Upper lobe of left lung (tissue), 6 donors: Measurements from ENCODE around the gene SETD4. TPM values are rescaled to one million over a fixed set of nuclear protein-coding genes. Genes with fewer than 3 reads are reported as not detected.
"Not testable (repeated sequence)": the region's sequence is repeated elsewhere in the genome, so short reads cannot be mapped to it uniquely, and the experiment has no call there.

Experiments used
- ATAC-seq, 2 donors: fragments of 200-7000 bp; cut with Tn5 transposase; one replicate each; pipeline ENCODE4 v1.9.1; 2022; ENCODE audit warnings: mild to moderate bottlenecking in 2 of 2, moderate library complexity in 2 of 2; ENCODE audit not compliant: low FRiP score in 2 of 2
- DNase-seq, 2 donors: peaks; one replicate each; pipeline ENCODE4 v3.0.0-alpha.2; 2019 to 2020
- H3K27ac ChIP-seq, 4 donors: fragments of 200-600 bp; sonication (generic); one replicate each; pipeline ENCODE4 v1.5.1; 2016 to 2019
- H3K27me3 ChIP-seq, 4 donors: fragments of 200-600 bp; sonication (generic); one replicate each; pipeline ENCODE4 v1.5.1; 2017 to 2019
- H3K36me3 ChIP-seq, 4 donors: fragments of 200-600 bp; sonication (generic); one replicate each; pipeline ENCODE4 v1.5.1; 2016 to 2019
- H3K4me1 ChIP-seq, 4 donors: fragments of 200-600 bp; sonication (generic); one replicate each; pipeline ENCODE4 v1.5.1; 2018 to 2019
- H3K4me3 ChIP-seq, 4 donors: fragments of 200-600 bp; sonication (generic); one replicate each; pipeline ENCODE4 v1.5.1; 2017 to 2019; ENCODE audit warnings: mild to moderate bottlenecking in 2 of 4, moderate library complexity in 1 of 4
- H3K9me3 ChIP-seq, 4 donors: fragments of 200-600 bp; sonication (generic); one replicate each; pipeline ENCODE4 v1.5.1; 2018 to 2019
- CTCF ChIP-seq, 6 experiments: fragments of 450-650 bp in 4 of 6; fragments of 200-600 bp in 2 of 6; sonication (generic) in 2 of 6; IDR thresholded peaks; one replicate each; pipeline ENCODE4 v1.5.1; 2016 to 2019; ENCODE audit warnings: antibody characterized with exemption in 6 of 6
- EP300 ChIP-seq, 4 donors: sonication (generic); formaldehyde crosslinking; IDR thresholded peaks; one replicate each; pipeline ENCODE4 v1.5.1; 2017; ENCODE audit warnings: antibody characterized with exemption in 4 of 4, control low read depth in 2 of 4
- POLR2A ChIP-seq, 4 donors: fragments of 450-650 bp; IDR thresholded peaks; one replicate each; pipeline ENCODE4 v1.5.1; 2016 to 2017; ENCODE audit warnings: antibody characterized with exemption in 4 of 4, mild to moderate bottlenecking in 2 of 4
- POLR2AphosphoS5 ChIP-seq, 2 donors: sonication (generic); formaldehyde crosslinking; IDR thresholded peaks; one replicate each; pipeline ENCODE4 v1.5.1; 2017; ENCODE audit warnings: antibody characterized with exemption in 2 of 2
- WGBS, 2 donors: methylation state at CpG; one replicate each; pipeline ENCODE4 v1.1.5; 2017 to 2018; 5-methylcytosine and 5-hydroxymethylcytosine counted together
- total RNA-seq, 6 donors: library from RNA; depleted of rRNA in 4 of 6; stranded (reverse); fragments of >200 nt in 4 of 6; gene quantifications; one replicate each; pipeline versions ENCODE4 v1.1.0 to v1.2.1, GENCODE V29; 2016 to 2021
- donor health status: DM: no; HTN: no; CAD: no; lungs with moderate emphysema.
- donor health status: DM: no; HTN: yes; CAD: no; lungs with severe emphysema.

Gene SETD4
- total RNA-seq, 6 donors from 2014 or later, result 16.0 to 55.5 (median 25.1) TPM

- ATAC-seq, result no peak
- no peak for DNase-seq
- H3K27me3 ChIP-seq, result no peaks in the 10 kb centered on the region
- H3K27ac ChIP-seq, result no peak overlapping the region
- TF ChIP-seq EP300 (IDR thresholded peaks at IDR 0.05), result no peak
- TF ChIP-seq CTCF (IDR thresholded peaks at IDR 0.05), result no peak
- no peak for TF ChIP-seq POLR2A (IDR thresholded peaks at IDR 0.05)
- H3K36me3 ChIP-seq, result no peaks in the 10 kb centered on the region
- H3K9me3 ChIP-seq, result no peaks in the 10 kb centered on the region
- peaks cover 0 to 8% (median 0%) of the 10 kb centered on the region in 4 donors for H3K4me1 ChIP-seq
- H3K4me3 ChIP-seq, result no peak overlapping the region
Measured at GRCh38 chr21:36103434-36103833, 43.1 kb upstream of the SETD4 start.

GRCh38 chr21:36100971-36101641 is 40.8 kb upstream of the SETD4 start:
- DNase-seq (no peak), ATAC-seq (no peak)
- TF ChIP-seq POLR2A (IDR thresholded peaks at IDR 0.05) (no peak), CTCF (IDR thresholded peaks at IDR 0.05) (no peak), EP300 (IDR thresholded peaks at IDR 0.05) (no peak), POLR2AphosphoS5 (IDR thresholded peaks at IDR 0.05) (no peak)
- no peak overlapping the region for H3K4me3 ChIP-seq
- 71 to 75% methylated on average over 6 of the region's 6 CpGs for WGBS, 2 donors
- H3K27me3 ChIP-seq, result no peaks in the 10 kb centered on the region
- H3K27ac ChIP-seq, result no peak overlapping the region
- peaks cover 0 to 8% (median 0%) of the 10 kb centered on the region in 4 donors for H3K4me1 ChIP-seq
- no peaks in the 10 kb centered on the region for H3K36me3 ChIP-seq
- H3K9me3 ChIP-seq, result no peaks in the 10 kb centered on the region

GRCh38 chr21:36099695-36100211 is 39.4 kb upstream of the SETD4 start:
- H3K36me3 ChIP-seq, H3K27me3 ChIP-seq, H3K27ac ChIP-seq, DNase-seq, ATAC-seq, H3K4me3 ChIP-seq, H3K9me3 ChIP-seq, H3K4me1 ChIP-seq: not testable (repeated sequence)
- 58 to 59% methylated on average over 13 of the region's 13 CpGs for WGBS, 2 donors

GRCh38 chr21:36099000-36099399 is 38.7 kb upstream of the SETD4 start:
- no peaks in the 10 kb centered on the region for H3K36me3 ChIP-seq
- WGBS, 2 donors, result 95 to 96% methylated on average over 3 of the region's 3 CpGs
- no peak for ATAC-seq

GRCh38 chr21:36098182-36098532 is 37.8 kb upstream of the SETD4 start:
- H3K27ac ChIP-seq, result no peak overlapping the region
- no peaks in the 10 kb centered on the region for H3K36me3 ChIP-seq
- TF ChIP-seq CTCF (IDR thresholded peaks at IDR 0.05) (no peak), POLR2A (IDR thresholded peaks at IDR 0.05) (no peak), EP300 (IDR thresholded peaks at IDR 0.05) (no peak), POLR2AphosphoS5 (IDR thresholded peaks at IDR 0.05) (no peak)
- ATAC-seq, result no peak
- H3K9me3 ChIP-seq, result peaks cover 0 to 10% (median 3%) of the 10 kb centered on the region in 4 donors
- no peak overlapping the region for H3K4me3 ChIP-seq
- H3K27me3 ChIP-seq, result no peaks in the 10 kb centered on the region
- no peaks in the 10 kb centered on the region for H3K4me1 ChIP-seq
- 63 to 75% methylated on average over 2 of the region's 2 CpGs for WGBS, 2 donors
- no peak for DNase-seq

More at GRCh38 chr21:36099000-36099399, 38.7 kb upstream of the SETD4 start:
- Histone ChIP-seq H3K27ac (no peak overlapping the region), H3K27me3 (no peaks in the 10 kb centered on the region), H3K9me3 (peaks cover 0 to 1% (median 0%) of the 10 kb centered on the region in 4 donors), H3K4me1 (no peaks in the 10 kb centered on the region), H3K4me3 (no peak overlapping the region)
- TF ChIP-seq EP300 (IDR thresholded peaks at IDR 0.05), result no peak
- DNase-seq, result no peak
